Measurements from ENCODE around the gene GPR82. TPM values are rescaled to one million over a fixed set of nuclear protein-coding genes. Genes with fewer than 3 reads are reported as not detected.

GPR82 gene
- total and polyA plus RNA-seq, 7 donors: 0.01 to 0.15 (median 0.03) TPM; not detected in 4

DNA sequence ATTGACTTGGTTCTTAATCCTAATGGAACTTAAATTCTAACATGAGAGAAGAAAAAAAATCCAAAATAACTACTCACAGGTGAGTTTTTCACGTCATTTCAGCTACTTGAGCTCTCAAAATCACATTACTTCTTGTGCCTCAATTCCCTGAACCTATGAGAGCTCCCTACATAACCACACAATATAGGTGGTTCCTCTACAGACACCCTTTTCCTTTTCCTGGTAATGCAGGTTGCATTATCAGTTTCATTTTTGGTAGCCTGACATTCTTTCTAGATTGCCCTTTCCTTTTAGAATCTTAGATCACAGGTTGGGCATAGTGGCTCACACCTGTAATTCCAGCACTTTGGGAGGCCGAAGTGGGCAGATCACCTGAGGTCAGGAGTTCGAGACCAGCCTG lies 31.0 kb upstream of the GPR82 start:
- DNase-seq (no peak), ATAC-seq (no peak)
- no peaks in the 10 kb centered on the region for H3K9me3 ChIP-seq
- intact Hi-C loops (cut with DNase I): no loop called here
- H3K27ac ChIP-seq: no peak overlapping the region
- no peak overlapping the region for H3K4me3 ChIP-seq
- no peaks in the 10 kb centered on the region for H3K27me3 ChIP-seq (ENCODE audit: insufficient read depth in 3 of 3, low read length in 2 of 3)
- H3K36me3 ChIP-seq (ENCODE audit: insufficient read depth in 1 of 2, low read depth in 1 of 2): no peaks in the 10 kb centered on the region
- H3K4me1 ChIP-seq: no peaks in the 10 kb centered on the region
- TF ChIP-seq CTCF (IDR thresholded peaks at IDR 0.05): no peak
- WGBS, 3 donors: 71 to 100% (median 97%) methylated on average over 2 to 3 of the region's 3 CpGs

- no peaks in the 10 kb centered on the region for H3K4me1 ChIP-seq
- no peak overlapping the region for H3K27ac ChIP-seq
- no peaks in the 10 kb centered on the region for H3K27me3 ChIP-seq (ENCODE audit: insufficient read depth in 3 of 3, low read length in 2 of 3)
- ATAC-seq (no peak), DNase-seq (no peak)
- intact Hi-C loops (cut with DNase I): no loop called here
- H3K9me3 ChIP-seq: no peaks in the 10 kb centered on the region
- no peaks in the 10 kb centered on the region for H3K36me3 ChIP-seq (ENCODE audit: insufficient read depth in 1 of 2, low read depth in 1 of 2)
- WGBS, 3 donors: 80 to 87% (median 86%) methylated on average over 7 of the region's 7 CpGs
- TF ChIP-seq CTCF (IDR thresholded peaks at IDR 0.05): no peak
- no peak overlapping the region for H3K4me3 ChIP-seq
These were observed 28.6 kb upstream of the GPR82 start for GRCh38 chrX:41695426-41695825.

- DNase-seq (no peak), ATAC-seq (no peak)
- no peaks in the 10 kb centered on the region for H3K36me3 ChIP-seq (ENCODE audit: insufficient read depth in 1 of 2, low read depth in 1 of 2)
- no peak overlapping the region for H3K27ac ChIP-seq
- no peak overlapping the region for H3K4me3 ChIP-seq
- H3K27me3 ChIP-seq (ENCODE audit: insufficient read depth in 3 of 3, low read length in 2 of 3): no peaks in the 10 kb centered on the region
- no peak for TF ChIP-seq CTCF (IDR thresholded peaks at IDR 0.05)
- H3K4me1 ChIP-seq: no peaks in the 10 kb centered on the region
- H3K9me3 ChIP-seq: no peaks in the 10 kb centered on the region
- intact Hi-C loops (cut with DNase I): no loop called here
These were observed 20.4 kb upstream of the GPR82 start for GRCh38 chrX:41703574-41704029.

GRCh38 chrX:41705042-41705441 lies 18.9 kb upstream of the GPR82 start:
- no peak for ATAC-seq

More at GRCh38 chrX:41705042-41705441, 18.9 kb upstream of the GPR82 start:
- Histone ChIP-seq H3K36me3 (ENCODE audit: insufficient read depth in 1 of 2, low read depth in 1 of 2) (no peaks in the 10 kb centered on the region), H3K9me3 (no peaks in the 10 kb centered on the region), H3K4me1 (no peaks in the 10 kb centered on the region), H3K4me3 (no peak overlapping the region), H3K27ac (no peak overlapping the region), H3K27me3 (ENCODE audit: insufficient read depth in 3 of 3, low read length in 2 of 3) (peaks cover 0 to 3% (median 0%) of the 10 kb centered on the region in 3 donors)
- no peak for DNase-seq
- intact Hi-C loops (cut with DNase I): no loop called here
- no peak for TF ChIP-seq CTCF (IDR thresholded peaks at IDR 0.05)
- WGBS, 3 donors: 78 to 100% (median 89%) methylated on average over 1 of the region's 1 CpG
